ENCODE data around the gene RNF39.

DNA sequence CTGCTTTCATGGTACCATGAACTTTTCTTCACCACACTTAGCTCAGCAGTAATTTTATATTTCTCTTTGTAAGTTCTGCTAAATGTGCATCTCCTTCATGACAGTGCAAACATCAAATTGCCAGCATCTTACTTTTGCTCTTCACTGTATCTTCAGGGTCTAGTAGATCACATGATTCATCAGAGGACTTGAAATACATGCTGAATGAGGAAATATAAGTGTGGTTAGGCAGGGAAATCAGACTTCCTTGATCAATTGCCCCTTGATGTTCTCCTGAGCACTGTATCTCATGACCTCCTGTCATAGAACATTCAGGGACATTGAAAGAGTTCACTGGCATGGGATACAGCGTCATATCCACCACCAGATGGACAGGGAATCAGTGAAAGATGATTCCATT lies 39.8 kb downstream of the RNF39 start:
- TF ChIP-seq, protein P1, sequence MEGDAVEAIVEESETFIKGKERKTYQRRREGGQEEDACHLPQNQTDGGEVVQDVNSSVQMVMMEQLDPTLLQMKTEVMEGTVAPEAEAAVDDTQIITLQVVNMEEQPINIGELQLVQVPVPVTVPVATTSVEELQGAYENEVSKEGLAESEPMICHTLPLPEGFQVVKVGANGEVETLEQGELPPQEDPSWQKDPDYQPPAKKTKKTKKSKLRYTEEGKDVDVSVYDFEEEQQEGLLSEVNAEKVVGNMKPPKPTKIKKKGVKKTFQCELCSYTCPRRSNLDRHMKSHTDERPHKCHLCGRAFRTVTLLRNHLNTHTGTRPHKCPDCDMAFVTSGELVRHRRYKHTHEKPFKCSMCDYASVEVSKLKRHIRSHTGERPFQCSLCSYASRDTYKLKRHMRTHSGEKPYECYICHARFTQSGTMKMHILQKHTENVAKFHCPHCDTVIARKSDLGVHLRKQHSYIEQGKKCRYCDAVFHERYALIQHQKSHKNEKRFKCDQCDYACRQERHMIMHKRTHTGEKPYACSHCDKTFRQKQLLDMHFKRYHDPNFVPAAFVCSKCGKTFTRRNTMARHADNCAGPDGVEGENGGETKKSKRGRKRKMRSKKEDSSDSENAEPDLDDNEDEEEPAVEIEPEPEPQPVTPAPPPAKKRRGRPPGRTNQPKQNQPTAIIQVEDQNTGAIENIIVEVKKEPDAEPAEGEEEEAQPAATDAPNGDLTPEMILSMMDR (IDR thresholded peaks at IDR 0.05; ENCODE audit: low read depth, low read length): no peak
- TF ChIP-seq EZH2phosphoT487 (IDR thresholded peaks at IDR 0.05; ENCODE audit: low read depth): no peak

Data from OCI-LY3 (cell line).